Measurements from ENCODE around the gene SYT9. TPM values are rescaled to one million over a fixed set of nuclear protein-coding genes. Genes with fewer than 3 reads are reported as not detected.
A peak's percentile ranks its signal among the peaks of the same experiment; 100 is the strongest.

SYT9 gene
- polyA plus RNA-seq, 4 donors = 4.1 to 5.1 (median 4.7) TPM

DNA sequence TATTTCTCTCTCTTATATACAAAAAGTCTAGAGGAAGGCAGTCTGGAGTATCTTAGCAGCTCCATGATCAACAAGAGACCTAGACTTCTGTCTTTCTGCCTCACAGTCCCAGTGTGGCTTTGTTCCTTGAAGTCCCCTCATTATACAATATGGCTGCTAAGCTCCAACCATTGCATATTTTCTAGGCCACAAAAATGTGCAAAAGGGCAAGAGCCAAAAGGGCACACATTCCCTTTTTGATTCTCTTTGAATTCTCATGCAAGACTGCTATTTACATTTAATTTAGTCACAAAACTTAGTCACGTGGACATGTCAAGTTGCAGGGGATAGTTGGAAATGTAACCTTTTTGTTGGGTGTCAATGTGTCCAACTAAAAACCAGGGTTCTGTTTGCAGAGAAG lies 169.4 kb downstream of the SYT9 start:
- DNase-seq (ENCODE audit: low read depth in 4 of 4, low spot score in 3 of 4) = no peak

DNA sequence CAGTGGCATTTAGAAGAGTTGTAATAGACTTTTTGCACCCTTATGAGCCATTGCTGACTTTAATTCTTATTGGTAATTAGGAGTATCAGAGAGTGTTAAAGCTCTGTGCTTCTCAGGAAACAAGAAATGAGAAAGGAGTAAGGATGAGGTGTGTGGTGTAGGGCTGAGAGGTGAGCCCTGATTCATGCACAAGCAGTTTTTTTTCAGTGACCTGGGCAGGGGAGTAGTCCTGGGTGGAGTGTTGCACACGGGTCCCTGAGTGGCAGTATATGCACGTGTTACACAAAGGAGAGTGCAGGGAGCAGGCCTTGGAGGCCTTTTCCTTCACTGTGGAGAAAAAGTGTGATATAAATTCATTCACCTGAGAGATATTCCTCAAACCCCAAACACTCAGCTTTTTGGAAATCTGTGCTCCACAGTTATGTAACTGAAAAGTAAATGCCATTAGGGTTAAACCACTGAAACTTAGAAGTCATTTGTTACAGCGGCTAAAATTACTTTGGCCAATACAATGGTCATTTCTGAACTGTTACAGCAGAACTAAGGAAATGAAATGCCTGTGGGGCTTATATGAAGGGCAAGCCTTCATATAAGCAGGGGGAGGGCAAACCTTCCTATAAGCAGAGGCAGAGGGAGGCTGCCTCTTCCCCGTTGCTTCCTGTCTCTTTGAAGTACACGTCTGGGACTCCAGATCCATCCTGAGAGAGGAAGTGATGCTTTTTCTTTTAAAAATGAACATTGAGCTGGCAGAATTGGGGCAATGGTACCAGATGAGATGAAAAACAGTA lies 171.0 kb downstream of the SYT9 start:
- no peak for DNase-seq (ENCODE audit: low read depth in 4 of 4, low spot score in 3 of 4)

DNA sequence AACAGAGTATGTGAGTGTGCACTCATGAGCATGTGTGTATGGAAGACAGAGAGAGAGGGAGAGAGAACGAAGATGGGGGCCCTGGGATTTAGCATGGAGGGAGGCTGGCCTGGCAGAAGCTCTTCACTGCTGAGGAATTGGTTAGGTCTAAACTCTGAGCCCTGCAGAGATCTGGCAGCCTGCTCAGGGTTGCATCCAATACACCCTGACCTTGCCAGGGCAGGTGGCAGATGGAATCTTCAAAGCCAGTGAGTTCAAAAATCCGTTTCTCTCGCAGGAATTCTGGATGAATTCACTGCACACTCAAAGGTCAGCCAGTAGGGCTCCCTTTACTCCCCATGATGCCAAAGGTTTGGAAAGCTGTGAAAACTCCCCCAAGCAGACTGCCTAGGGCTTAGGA lies 172.2 kb downstream of the SYT9 start:
- DNase-seq (ENCODE audit: low read depth in 4 of 4, low spot score in 3 of 4) = no peak

DNA sequence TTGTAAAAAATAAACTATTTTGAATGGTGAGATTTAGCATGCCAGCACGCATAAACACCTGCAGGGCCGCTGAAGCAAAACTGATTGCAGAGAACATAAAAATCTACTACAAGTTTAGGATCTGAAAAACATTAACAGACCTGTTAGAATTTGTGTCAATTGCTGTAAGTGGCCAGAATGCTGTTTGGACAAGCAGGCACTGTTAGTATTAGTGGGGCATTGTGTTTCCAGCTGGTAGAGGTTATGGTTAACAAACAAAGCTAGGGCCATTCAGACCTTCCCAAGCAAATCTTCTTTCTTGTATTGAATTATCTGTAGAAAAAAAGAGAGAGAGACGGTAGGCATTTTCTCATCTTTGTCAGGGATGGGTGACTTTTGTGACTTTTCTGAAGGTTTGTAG lies 176.0 kb downstream of the SYT9 start:
- peak in 1 of 4 donors; percentile 10 for DNase-seq (ENCODE audit: low read depth in 4 of 4, low spot score in 3 of 4)

GRCh38 chr11:7428196-7428595 lies 176.5 kb downstream of the SYT9 start:
- no peak for DNase-seq (ENCODE audit: low read depth in 4 of 4, low spot score in 3 of 4)

DNA sequence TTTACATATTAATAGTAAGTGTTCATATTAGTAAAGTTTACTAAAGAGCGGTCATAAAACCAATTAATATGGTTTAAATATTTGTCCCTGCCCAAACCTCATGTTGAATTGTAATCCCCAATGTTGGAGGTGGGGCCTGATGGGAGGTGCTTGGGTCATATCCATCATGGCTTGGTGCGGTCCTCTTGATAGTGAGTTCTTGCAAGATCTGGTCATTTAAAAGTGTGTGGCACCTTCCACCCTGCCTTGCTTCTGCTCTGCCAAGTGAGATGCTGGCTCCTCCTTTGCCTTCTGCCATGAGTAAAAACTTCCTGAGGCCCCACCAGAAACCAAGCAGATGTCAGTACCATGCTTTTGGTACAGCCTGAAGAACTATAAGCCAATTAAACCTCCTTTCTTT lies 178.8 kb downstream of the SYT9 start:
- no peak for DNase-seq (ENCODE audit: low read depth in 4 of 4, low spot score in 3 of 4)

GRCh38 chr11:7435176-7435575 lies 183.5 kb downstream of the SYT9 start:
- no peak for DNase-seq (ENCODE audit: low read depth in 4 of 4, low spot score in 3 of 4)

DNA sequence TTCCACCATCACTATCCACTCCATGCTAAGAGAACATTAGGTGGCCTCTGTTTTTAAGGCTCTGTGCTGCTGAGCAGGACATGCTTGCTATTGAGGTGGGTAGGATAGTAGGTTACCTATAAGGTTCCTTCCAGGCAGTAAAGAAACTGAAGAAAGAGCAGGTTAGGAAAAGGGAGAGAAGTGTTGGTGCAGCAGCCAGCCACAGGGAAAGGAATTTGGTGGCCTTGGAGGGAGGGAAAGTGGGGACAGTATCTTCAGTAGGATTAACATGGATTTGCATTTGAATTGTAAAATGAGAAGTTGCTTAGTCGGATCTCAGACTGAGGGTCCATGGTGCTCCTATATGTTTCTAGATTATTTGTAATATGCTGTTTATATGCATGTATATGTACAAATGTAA lies 184.4 kb downstream of the SYT9 start:
- DNase-seq (ENCODE audit: low read depth in 4 of 4, low spot score in 3 of 4) = no peak

DNA sequence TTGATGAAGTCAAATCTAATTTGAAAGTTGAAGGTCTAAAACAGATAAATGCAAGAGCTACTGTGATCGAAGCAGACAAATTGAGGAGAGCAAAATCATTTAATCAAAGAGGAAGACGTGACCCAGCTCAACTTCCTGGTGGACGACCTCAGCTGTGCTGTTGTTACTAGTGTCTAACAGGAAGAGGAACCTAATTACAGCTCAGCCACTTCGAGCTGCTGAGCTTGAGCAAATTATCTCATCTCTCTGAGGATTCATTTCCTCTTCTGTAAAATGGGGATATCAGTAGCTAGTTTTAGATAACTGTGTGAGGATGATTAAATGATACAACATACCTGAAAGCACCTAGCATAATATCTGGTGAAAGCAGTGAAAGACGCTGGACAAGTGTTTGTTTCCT lies 185.0 kb downstream of the SYT9 start:
- no peak for DNase-seq (ENCODE audit: low read depth in 4 of 4, low spot score in 3 of 4)

DNA sequence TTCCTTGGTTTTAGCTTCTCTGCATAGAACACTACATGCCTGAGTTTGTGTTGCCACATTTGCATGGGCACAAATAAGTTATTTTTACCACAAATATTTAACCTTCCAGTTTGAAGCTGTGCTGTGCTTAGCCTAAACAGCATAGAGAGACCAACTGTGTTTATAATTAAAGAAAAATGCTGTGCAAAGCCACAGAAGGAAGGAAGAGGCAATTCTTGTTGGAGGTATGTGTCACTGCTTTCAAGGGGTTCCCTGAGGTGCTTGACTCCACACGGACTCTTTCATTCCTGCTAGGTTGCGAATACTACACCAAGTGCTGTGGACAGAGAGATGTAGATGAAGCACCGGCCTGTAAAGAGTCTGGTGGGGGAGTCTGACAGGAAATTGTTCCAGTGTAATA lies 186.0 kb downstream of the SYT9 start:
- no peak for DNase-seq (ENCODE audit: low read depth in 4 of 4, low spot score in 3 of 4)

DNA sequence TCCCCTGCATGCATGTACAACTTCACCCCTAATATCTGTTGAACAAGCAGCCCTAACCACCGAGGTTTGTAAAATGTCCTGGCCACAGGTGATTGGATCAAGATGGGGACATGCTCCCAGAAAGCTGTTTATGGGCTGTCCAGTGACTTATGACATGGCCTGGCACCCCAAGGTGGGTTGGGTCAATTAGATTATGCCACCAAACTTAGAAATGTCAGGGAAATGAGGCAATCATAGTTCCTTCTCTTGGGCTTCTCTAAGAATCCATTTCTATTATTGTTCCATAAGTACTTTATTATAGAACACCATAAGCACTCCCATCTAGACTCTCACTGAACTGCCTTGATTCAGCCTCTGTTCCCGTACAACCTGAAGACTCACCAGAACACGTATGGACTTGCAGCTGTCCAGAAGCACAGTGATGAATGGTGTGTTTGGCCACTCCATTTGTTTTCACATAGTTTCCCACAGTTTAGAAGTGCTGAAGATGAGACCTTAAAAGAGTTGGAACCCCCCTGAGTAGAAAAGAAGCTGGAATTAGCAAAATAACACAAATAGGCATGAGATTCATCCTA lies 188.1 kb downstream of the SYT9 start:
- DNase-seq (ENCODE audit: low read depth in 4 of 4, low spot score in 3 of 4) = no peak

DNA sequence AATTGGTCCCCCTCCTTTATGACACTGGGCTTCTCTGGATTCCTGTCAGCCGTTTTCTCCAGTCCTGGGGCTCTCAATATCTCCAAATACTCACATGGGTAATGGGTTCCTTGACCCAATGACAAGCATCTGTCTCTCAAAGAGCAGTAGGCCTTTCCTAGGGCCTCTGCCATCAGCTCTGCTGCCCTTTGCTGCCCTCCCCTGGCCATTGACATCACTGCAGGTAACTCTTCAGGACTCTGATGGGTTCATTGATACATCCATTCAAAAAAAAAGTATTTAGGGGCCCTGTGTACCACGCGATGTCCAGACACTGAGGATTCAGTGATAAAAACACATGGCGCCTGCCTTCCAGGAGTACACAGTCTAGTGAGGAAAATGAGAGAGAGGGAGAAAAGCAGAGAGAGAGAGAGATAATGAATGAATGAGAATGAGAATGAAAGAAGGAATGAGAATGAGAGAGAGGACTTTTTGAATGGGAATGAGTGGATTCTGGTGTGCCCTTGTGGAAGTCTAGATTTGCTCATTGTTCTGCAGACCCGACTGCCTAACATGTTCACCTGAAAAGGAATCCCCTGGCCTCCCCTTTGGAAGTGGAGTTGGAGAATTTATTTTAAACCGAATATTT lies 191.0 kb downstream of the SYT9 start:
- peak in 3 of 4 donors; percentile 8 to 29 (median 22) for DNase-seq (ENCODE audit: low read depth in 4 of 4, low spot score in 3 of 4)

DNA sequence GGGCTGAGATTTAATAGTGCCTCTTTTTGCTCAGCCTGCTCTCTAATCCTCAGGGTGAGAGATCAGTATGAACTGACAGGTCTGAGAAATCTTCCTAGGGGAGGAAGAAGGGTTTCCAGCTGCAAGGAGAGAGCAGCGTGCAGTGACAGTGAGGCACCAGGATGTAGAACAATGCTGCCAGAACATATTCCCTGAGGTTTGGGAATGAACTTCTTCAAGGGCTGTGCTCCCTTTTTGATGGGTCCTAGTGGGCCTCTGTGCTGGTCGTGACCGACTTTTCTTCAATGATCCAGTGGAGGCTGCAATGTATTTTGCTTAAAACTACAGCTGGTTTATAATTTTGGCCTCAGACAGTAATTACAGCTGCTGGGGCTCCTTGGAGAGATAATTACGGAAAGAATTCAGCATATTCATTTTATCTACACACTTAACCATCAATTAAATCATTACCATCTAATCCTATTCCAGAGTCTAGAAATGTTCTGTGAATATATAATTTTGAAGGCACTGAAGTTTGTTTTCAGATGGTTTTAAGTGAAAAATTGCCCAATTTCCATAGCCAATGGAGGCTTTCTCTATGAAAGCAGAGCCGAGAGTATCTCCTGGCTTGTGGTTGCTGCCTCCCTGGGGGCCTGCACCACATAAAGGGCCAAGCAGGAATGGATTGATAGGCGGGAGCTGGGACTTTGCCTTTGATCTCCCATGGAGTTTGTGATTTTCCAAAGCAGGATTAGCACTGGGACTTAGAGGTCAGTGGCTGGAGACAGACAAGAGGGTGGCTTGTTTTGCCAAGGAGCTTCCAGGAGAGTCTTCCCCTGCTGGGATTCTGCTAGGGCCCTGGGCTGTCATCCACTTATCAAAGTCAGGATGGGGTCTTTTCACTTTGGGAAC lies 192.6 kb downstream of the SYT9 start:
- DNase-seq (ENCODE audit: low read depth in 4 of 4, low spot score in 3 of 4) = no peak

- no peak for DNase-seq (ENCODE audit: low read depth in 4 of 4, low spot score in 3 of 4)
Measured at GRCh38 chr11:7445564-7445963, 193.9 kb downstream of the SYT9 start.

- DNase-seq (ENCODE audit: low read depth in 4 of 4, low spot score in 3 of 4) = no peak
Measured at GRCh38 chr11:7448201-7448600, 196.5 kb downstream of the SYT9 start.

GRCh38 chr11:7449211-7449840 lies 197.6 kb downstream of the SYT9 start:
- no peak for DNase-seq (ENCODE audit: low read depth in 4 of 4, low spot score in 3 of 4)

DNA sequence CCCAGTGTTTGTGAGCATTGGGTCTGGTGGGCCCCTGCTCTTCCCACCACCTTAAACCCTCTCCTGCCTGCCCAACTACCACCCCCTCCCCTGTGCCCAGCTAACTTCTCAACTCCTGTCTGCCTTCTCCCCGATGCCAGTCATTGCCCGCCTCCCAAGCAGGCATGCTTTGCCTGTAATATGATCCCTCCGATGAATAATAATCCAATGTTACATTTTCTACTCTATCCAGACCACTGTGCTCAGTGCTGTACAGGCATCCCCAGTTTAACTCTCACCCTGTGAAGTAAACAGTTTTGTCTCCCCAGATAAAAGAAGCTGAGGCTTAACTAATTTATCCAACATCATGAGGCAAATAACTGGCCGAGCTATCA lies 198.1 kb downstream of the SYT9 start:
- no peak for DNase-seq (ENCODE audit: low read depth in 4 of 4, low spot score in 3 of 4)

DNA sequence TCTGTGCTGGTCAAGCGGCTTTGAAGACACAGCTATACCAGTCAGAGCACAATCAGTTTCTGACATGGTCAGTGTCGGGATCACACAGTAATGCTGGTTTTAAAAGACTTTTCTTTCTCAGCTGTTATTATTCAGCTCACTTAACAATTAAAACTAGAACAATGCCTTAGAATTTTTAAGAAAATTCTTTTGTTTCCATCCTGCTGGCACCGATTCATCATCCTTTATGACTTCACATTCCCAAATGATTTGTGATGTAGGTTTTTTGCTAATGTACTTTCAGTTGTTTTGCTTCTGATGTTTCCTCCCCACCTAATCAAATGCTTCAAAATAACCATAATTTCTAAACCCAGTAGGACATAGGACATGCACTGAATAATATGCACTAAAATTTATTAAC lies 199.1 kb downstream of the SYT9 start:
- DNase-seq (ENCODE audit: low read depth in 4 of 4, low spot score in 3 of 4) = no peak

DNA sequence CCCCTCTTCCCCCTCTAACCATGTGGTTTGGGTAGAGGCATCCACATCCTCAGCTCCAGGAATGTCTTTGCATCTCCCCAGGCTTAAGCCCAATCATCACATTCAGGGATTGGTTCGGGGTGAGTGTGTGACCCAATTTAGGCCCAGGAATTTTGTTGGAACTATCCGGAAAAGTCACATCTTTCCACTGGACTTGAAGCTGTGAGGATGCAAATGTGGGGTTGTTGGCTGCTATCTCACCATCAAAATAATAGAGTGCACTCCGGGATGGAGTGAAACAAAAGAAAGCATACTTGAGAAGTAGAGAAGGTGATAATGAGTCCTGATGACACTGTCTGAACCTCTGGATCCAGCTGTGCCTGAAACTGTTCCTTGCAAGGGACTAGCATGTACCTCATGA lies 199.8 kb downstream of the SYT9 start:
- DNase-seq (ENCODE audit: low read depth in 4 of 4, low spot score in 3 of 4) = no peak

GRCh38 chr11:7451952-7452494 lies 200.3 kb downstream of the SYT9 start:
- DNase-seq (ENCODE audit: low read depth in 4 of 4, low spot score in 3 of 4) = no peak

Measured in right renal pelvis (tissue), 4 donors.